K562 (cell line): ENCODE results near the gene DCN. TPM values are rescaled to one million over a fixed set of nuclear protein-coding genes. Genes with fewer than 3 reads are reported as not detected.

ENCODE experiments used
- ATAC-seq: fragments of 200-7000 bp; cut with Tn5 transposase; 3 replicates; pipeline ENCODE4 v1.9.1; 2020; ENCODE audit warnings: moderate library complexity
- BruUV-seq: library from RNA; stranded (reverse); fragments of 400-500 nt; replicated peaks from 2 replicates; lab custom pipeline; 2021; lab: Mats Ljungman, UMichigan
- CTCF ChIA-PET: fragments of 300-600 bp; formaldehyde crosslinking; extraction: SDS; loops from one replicate; lab custom pipeline; 2021; ENCODE audit warnings: low intra/inter-chr PET ratio; lab: Yijun Ruan, JAX
- POLR2A ChIA-PET: fragments of 300-600, 350-650 bp; sonication (Branson Sonifier 250); formaldehyde crosslinking; extraction: SDS; loops from one replicate; lab custom pipeline; 2021; ENCODE audit warnings: antibody characterized with exemption, inconsistent platforms; lab: Yijun Ruan, JAX
- DNase-seq, 4 experiments: peaks; one replicate each; pipeline versions ENCODE4 v3.0.0 to v3.0.0-alpha.2; 2011 to 2018; ENCODE audit warnings: low spot score in 3 of 4, mixed read lengths in 3 of 4; ENCODE audit errors: extremely low read depth in 1 of 4
- FAIRE-seq: peaks from 2 replicates; lab custom pipeline; 2011; peaks lifted over from hg19 to GRCh38; lab: Jason Lieb, UNC
- H2AFZ ChIP-seq: 2 replicates; pipeline ENCODE4 v1.6.0; 2011; ENCODE audit warnings: low read depth, low read length, control low read depth, inconsistent platforms
- H3K27ac ChIP-seq: fragments of 200-600 bp; 3 replicates; pipeline ENCODE4 v1.8.0; 2011; ENCODE audit warnings: low read depth, mild to moderate bottlenecking, control low read depth, inconsistent platforms, low read length, moderate library complexity, mixed read lengths; ENCODE audit errors: extremely low read depth
- H3K27me3 ChIP-seq, 2 experiments: fragments of 300-600 bp in 1 of 2; 2 replicates in 1 of 2; 3 replicates in 1 of 2; pipeline versions ENCODE4 v1.6.0 to v1.8.0; 2011; ENCODE audit warnings: inconsistent platforms in 2 of 2, low read length in 2 of 2, mild to moderate bottlenecking in 1 of 2, mixed read lengths in 1 of 2, moderate library complexity in 1 of 2; ENCODE audit not compliant: control insufficient read depth in 2 of 2, insufficient read depth in 2 of 2
- H3K36me3 ChIP-seq: fragments of 300-600 bp; 3 replicates; pipeline ENCODE4 v1.8.0; 2011; ENCODE audit warnings: mild to moderate bottlenecking, low read length, inconsistent platforms; ENCODE audit not compliant: control insufficient read depth, insufficient read depth
- H3K4me1 ChIP-seq, 2 experiments: fragments of 200-600 bp in 1 of 2; replicated peaks in 1 of 2; 2 replicates in 1 of 2; 3 replicates in 1 of 2; pipeline versions ENCODE4 v1.5.1 to v1.8.0; 2011; ENCODE audit warnings: inconsistent platforms in 2 of 2, low read length in 2 of 2, mild to moderate bottlenecking in 1 of 2, mixed read lengths in 1 of 2, moderate library complexity in 1 of 2; ENCODE audit not compliant: control insufficient read depth in 2 of 2, insufficient read depth in 2 of 2
- H3K4me2 ChIP-seq: 2 replicates; pipeline ENCODE4 v1.6.1; 2011; ENCODE audit warnings: low read length, control low read depth, inconsistent platforms, mixed read lengths; ENCODE audit not compliant: insufficient read depth
- H3K4me3 ChIP-seq: fragments of 200-600 bp; sonication (generic), shearing (Covaris generic); 2 replicates; pipeline ENCODE4 v1.5.1; 2016; ENCODE audit warnings: control low read depth, inconsistent platforms
- H3K79me2 ChIP-seq: fragments of 200-600 bp; 3 replicates; pipeline ENCODE4 v1.8.0; 2011; ENCODE audit warnings: low read length, inconsistent platforms; ENCODE audit not compliant: control insufficient read depth, insufficient read depth
- H3K9ac ChIP-seq, 2 experiments: 2 replicates each; pipeline versions ENCODE4 v1.6.0 to v1.6.1; 2011; ENCODE audit warnings: low read depth in 2 of 2, low read length in 2 of 2, control low read depth in 1 of 2, inconsistent platforms in 1 of 2, mild to moderate bottlenecking in 1 of 2, mixed read lengths in 1 of 2; ENCODE audit not compliant: insufficient read depth in 1 of 2
- H3K9me1 ChIP-seq: one replicate; pipeline ENCODE4 v1.6.0; 2011; ENCODE audit warnings: inconsistent platforms, mild to moderate bottlenecking, low read length, moderate library complexity; ENCODE audit not compliant: control insufficient read depth, insufficient read depth
- H3K9me3 ChIP-seq: replicated peaks from 2 replicates; pipeline ENCODE4 v1.5.1; 2011; ENCODE audit warnings: low read depth, low read length, inconsistent platforms; ENCODE audit not compliant: control insufficient read depth, insufficient read depth
- H4K20me1 ChIP-seq: replicated peaks from 2 replicates; pipeline ENCODE4 v1.6.1; 2011; ENCODE audit warnings: low read length, inconsistent platforms, mixed read lengths; ENCODE audit not compliant: control insufficient read depth, insufficient read depth
- ARHGAP35 ChIP-seq: fragments of 450-650 bp; IDR thresholded peaks from 2 replicates; pipeline ENCODE4 v1.6.1; 2018; ENCODE audit not compliant: partially characterized antibody
- CHD2 ChIP-seq: IDR thresholded peaks from 2 replicates; pipeline ENCODE4 v1.6.1; 2011; ENCODE audit warnings: low read depth, low read length
- FIP1L1 ChIP-seq: fragments of 200-400 bp; formaldehyde crosslinking; IDR thresholded peaks from 2 replicates; pipeline ENCODE4 v1.6.1; 2018; ENCODE audit warnings: mild to moderate bottlenecking, low read depth, low read length; ENCODE audit not compliant: poor library complexity, severe bottlenecking
- HNRNPUL1 ChIP-seq: fragments of 200-400 bp; formaldehyde crosslinking; IDR thresholded peaks from 2 replicates; pipeline ENCODE4 v1.6.1; 2017; ENCODE audit warnings: low read length
- KAT7 ChIP-seq: sonication (generic); formaldehyde crosslinking; IDR thresholded peaks from 2 replicates; pipeline ENCODE4 v1.8.0; 2022; ENCODE audit warnings: missing genetic modification reagents, mild to moderate bottlenecking, borderline replicate concordance
- MCM2 ChIP-seq: fragments of 450-650 bp; IDR thresholded peaks from 2 replicates; pipeline ENCODE4 v1.6.1; 2017; ENCODE audit warnings: low read depth, mild to moderate bottlenecking
- MCM7 ChIP-seq, 2 experiments: fragments of 450-650 bp; IDR thresholded peaks; 2 replicates each; pipeline ENCODE4 v1.6.1; 2016 to 2018
- RBM25 ChIP-seq: fragments of 200-400 bp; formaldehyde crosslinking; IDR thresholded peaks from 2 replicates; pipeline ENCODE4 v1.6.1; 2018; ENCODE audit warnings: low read length, low read depth, moderate library complexity; ENCODE audit not compliant: severe bottlenecking
- TCF7 ChIP-seq: sonication (generic); IDR thresholded peaks from 2 replicates; pipeline ENCODE4 v1.6.1; 2016; ENCODE audit warnings: antibody characterized with exemption, borderline replicate concordance
- XRCC5 ChIP-seq: fragments of 200-400 bp; formaldehyde crosslinking; IDR thresholded peaks from 2 replicates; pipeline ENCODE4 v1.6.1; 2017; ENCODE audit warnings: low read depth, mild to moderate bottlenecking, low read length
- ZSCAN29 ChIP-seq: fragments of 450-650 bp; IDR thresholded peaks from 2 replicates; pipeline ENCODE4 v1.6.1; 2017
- WGBS: fragments of 100-300 bp; shearing (Covaris generic); methylation state at CpG from one replicate; pipeline ENCODE4 v1.1.6; 2016; ENCODE audit warnings: low coverage, mixed read lengths; ENCODE audit not compliant: insufficient coverage; ENCODE audit errors: missing lambda C conversion rate; 5-methylcytosine and 5-hydroxymethylcytosine counted together
- in situ Hi-C: fragments of 300-500 bp; cut with MboI; formaldehyde crosslinking; loops from 4 replicates; pipeline ENCODE4 v1.15.0; 2018; ENCODE audit warnings: inconsistent platforms, mixed read lengths
- intact Hi-C: fragments of 100-400 bp; cut with micrococcal nuclease; formaldehyde crosslinking; loops from 2 replicates; pipeline ENCODE4 v1.14.2; 2022
- polyA plus RNA-seq, 8 experiments: library from polyadenylated mRNA; depleted of rRNA in 4 of 8; stranded (reverse) in 5 of 8; unstranded in 3 of 8; fragments of >200 nt; fragmentation: Nextera tagmentation in 2 of 8; fragmentation: Illumina TruSeq in 1 of 8; extraction: Ambion mirVana in 2 of 8; extraction: Trizol in 1 of 8; gene quantifications; 2 replicates each; pipeline versions ENCODE4 v1.2.1 to v1.2.3, GENCODE V29; 2011 to 2014; ENCODE audit warnings: inconsistent platforms in 1 of 8, missing spikeins in 1 of 8
- total RNA-seq, 7 experiments: library from RNA; depleted of rRNA in 6 of 7; stranded (reverse); fragments of >200 nt in 6 of 7; fragmentation: Illumina TruSeq in 2 of 7; extraction: Trizol in 2 of 7; gene quantifications; 2 replicates each; pipeline versions ENCODE4 v1.2.1 to v1.2.3, GENCODE V29; 2011 to 2021; ENCODE audit warnings: low replicate concordance in 1 of 7
- TF ChIP-seq, protein P1 (sequence below): sonication (generic); formaldehyde crosslinking; IDR thresholded peaks from 2 replicates; pipeline ENCODE4 v1.5.0; 2020; ENCODE audit warnings: missing genetic modification reagents
- TF ChIP-seq, protein P2 (sequence below): sonication (generic); formaldehyde crosslinking; IDR thresholded peaks from 2 replicates; pipeline ENCODE4 v1.8.0; 2022; ENCODE audit warnings: missing genetic modification reagents, mild to moderate bottlenecking, borderline replicate concordance
- TF ChIP-seq, protein P3 (sequence below), 2 experiments: fragments of 450-650 bp in 1 of 2; sonication (generic) in 1 of 2; formaldehyde crosslinking; conservative IDR thresholded peaks; 2 replicates each; pipeline versions ENCODE4 v1.4.0 to v1.8.1; 2020 to 2022; ENCODE audit warnings: mild to moderate bottlenecking in 1 of 2, missing genetic modification reagents in 1 of 2

Gene DCN
- total and polyA plus RNA-seq, 9 of the 15 experiments (the other 6 are each of a cell fraction or from before 2014, with no cell fraction given), result 0.08 to 2.4 (median 0.31) TPM; not detected in 1

DNA sequence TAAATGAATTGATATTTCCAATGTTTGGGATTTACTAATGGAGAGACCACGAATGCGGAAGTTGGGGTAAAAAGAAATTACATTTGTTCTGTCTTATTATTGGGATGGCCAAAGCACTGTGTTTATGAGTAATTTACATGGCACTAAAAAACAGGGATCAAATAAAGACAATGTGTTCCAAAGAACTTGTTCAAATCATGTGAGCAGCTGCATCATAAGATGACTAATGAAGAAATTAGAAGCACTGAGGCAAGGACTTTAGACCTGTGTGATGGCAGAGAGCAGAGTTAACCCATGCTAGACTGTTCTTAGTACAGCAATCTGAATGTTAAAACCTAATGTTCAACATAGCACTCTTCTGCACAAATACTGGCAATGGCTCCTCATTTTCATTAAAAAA lies 34.3 kb upstream of the DCN start (continued):
- TF ChIP-seq, protein P1, sequence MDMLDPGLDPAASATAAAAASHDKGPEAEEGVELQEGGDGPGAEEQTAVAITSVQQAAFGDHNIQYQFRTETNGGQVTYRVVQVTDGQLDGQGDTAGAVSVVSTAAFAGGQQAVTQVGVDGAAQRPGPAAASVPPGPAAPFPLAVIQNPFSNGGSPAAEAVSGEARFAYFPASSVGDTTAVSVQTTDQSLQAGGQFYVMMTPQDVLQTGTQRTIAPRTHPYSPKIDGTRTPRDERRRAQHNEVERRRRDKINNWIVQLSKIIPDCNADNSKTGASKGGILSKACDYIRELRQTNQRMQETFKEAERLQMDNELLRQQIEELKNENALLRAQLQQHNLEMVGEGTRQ (CRISPR knock-in tag), result no peak
- no peak for TF ChIP-seq RBM25
- no peak for TF ChIP-seq ARHGAP35
- no peak for TF ChIP-seq TCF7
- no peak for TF ChIP-seq CHD2
- no peak for TF ChIP-seq MCM2

DNA sequence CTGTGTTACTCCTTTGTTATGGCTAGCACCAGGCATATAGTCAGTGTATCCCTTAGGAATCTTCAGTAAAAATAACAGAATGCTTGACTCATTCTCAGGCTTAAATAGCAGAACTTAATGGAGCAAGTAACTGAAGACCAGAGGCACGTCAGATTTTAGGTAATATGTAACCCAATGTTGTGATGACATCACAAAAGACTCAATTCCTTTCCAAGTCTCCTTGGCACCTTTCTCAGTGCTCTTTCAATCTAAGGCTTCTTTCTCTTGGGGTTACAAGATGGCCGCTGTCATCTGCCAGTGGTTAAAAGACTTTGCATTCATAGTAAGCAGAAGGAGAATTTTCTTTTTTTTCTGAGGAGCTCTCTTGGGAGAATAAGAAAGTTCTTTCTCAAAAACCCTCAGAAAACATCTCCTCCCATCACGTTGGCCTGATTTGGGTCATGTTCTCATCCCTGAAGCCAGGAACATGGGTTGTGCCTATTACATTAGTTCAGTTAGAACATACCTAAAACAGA lies 33.4 kb upstream of the DCN start:
- Histone ChIP-seq H3K9me3 (no peaks in the 10 kb centered on the region), H3K27ac (no peak overlapping the region), H3K4me2 (no peak overlapping the region), H4K20me1 (no peaks in the 10 kb centered on the region), H3K79me2 (no peaks in the 10 kb centered on the region), H3K4me3 (no peak overlapping the region), H2AFZ (no peak overlapping the region), H3K27me3 (no peaks in the 10 kb centered on the region), H3K36me3 (no peaks in the 10 kb centered on the region), H3K9ac (no peak overlapping the region), H3K4me1 (no peaks in the 10 kb centered on the region), H3K9me1 (no peaks in the 10 kb centered on the region)
- FAIRE-seq (no peak), ATAC-seq (no peak), DNase-seq (no peak)
- ChIA-PET POLR2A (no interaction called here), CTCF (no interaction called here)
- no TSS peak for BruUV-seq
- in situ Hi-C loops, result no loop called here
- 2% methylated on average over 3 of the region's 3 CpGs for WGBS
- intact Hi-C loops, result no loop called here
- no peak for TF ChIP-seq ZSCAN29
- TF ChIP-seq MCM7 (IDR thresholded peaks at IDR 0.05), result no peak
- TF ChIP-seq, protein P2, sequence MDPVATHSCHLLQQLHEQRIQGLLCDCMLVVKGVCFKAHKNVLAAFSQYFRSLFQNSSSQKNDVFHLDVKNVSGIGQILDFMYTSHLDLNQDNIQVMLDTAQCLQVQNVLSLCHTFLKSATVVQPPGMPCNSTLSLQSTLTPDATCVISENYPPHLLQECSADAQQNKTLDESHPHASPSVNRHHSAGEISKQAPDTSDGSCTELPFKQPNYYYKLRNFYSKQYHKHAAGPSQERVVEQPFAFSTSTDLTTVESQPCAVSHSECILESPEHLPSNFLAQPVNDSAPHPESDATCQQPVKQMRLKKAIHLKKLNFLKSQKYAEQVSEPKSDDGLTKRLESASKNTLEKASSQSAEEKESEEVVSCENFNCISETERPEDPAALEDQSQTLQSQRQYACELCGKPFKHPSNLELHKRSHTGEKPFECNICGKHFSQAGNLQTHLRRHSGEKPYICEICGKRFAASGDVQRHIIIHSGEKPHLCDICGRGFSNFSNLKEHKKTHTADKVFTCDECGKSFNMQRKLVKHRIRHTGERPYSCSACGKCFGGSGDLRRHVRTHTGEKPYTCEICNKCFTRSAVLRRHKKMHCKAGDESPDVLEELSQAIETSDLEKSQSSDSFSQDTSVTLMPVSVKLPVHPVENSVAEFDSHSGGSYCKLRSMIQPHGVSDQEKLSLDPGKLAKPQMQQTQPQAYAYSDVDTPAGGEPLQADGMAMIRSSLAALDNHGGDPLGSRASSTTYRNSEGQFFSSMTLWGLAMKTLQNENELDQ (CRISPR knock-in tag), result no peak
- TF ChIP-seq, protein P3, sequence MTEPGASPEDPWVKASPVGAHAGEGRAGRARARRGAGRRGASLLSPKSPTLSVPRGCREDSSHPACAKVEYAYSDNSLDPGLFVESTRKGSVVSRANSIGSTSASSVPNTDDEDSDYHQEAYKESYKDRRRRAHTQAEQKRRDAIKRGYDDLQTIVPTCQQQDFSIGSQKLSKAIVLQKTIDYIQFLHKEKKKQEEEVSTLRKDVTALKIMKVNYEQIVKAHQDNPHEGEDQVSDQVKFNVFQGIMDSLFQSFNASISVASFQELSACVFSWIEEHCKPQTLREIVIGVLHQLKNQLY (CRISPR knock-in tag; conservative IDR thresholded peaks at IDR 0.05), result no peak
- no peak for TF ChIP-seq FIP1L1
- no peak for TF ChIP-seq XRCC5
- TF ChIP-seq HNRNPUL1, result no peak
- TF ChIP-seq KAT7, result no peak
